PC-9 (cell line): ENCODE measurements around the gene ID2. TPM values are rescaled to one million over a fixed set of nuclear protein-coding genes. Genes with fewer than 3 reads are reported as not detected.

Source experiments
- BruUV-seq: library from RNA; stranded (reverse); fragments of 400-500 nt; replicated peaks from 2 replicates; lab custom pipeline; 2021; lab: Mats Ljungman, UMichigan
- CTCF ChIA-PET: fragments of 300-600 bp; sonication (Branson Sonifier 250); formaldehyde crosslinking; loops from one replicate; lab custom pipeline; 2022; ENCODE audit warnings: antibody characterized with exemption; lab: Charles Lee
- POLR2A ChIA-PET: fragments of 300-600 bp; sonication (Branson Sonifier 250); formaldehyde crosslinking; loops from one replicate; lab custom pipeline; 2022; ENCODE audit warnings: antibody characterized with exemption; ENCODE audit not compliant: unreplicated experiment; lab: Charles Lee
- DNase-seq, 2 experiments: peaks; one replicate each; pipeline versions ENCODE4 v3.0.0 to v3.0.0-alpha.2; 2015 to 2022; ENCODE audit warnings: mixed read lengths in 1 of 2
- H2AFZ ChIP-seq: fragments of 200-600 bp; sonication (generic); 2 replicates; pipeline ENCODE4 v1.8.1; 2017; ENCODE audit warnings: antibody characterized with exemption
- H3F3A ChIP-seq: fragments of 200-600 bp; sonication (generic); 2 replicates; pipeline ENCODE4 v1.8.1; 2017; ENCODE audit warnings: antibody characterized with exemption, mild to moderate bottlenecking, low read depth; ENCODE audit not compliant: insufficient read depth
- H3K27ac ChIP-seq: fragments of 200-600 bp; sonication (generic); 2 replicates; pipeline ENCODE4 v1.6.1; 2016; ENCODE audit warnings: mixed run types
- H3K27me3 ChIP-seq: fragments of 200-600 bp; sonication (generic); 2 replicates; pipeline ENCODE4 v1.6.1; 2016; ENCODE audit warnings: low read depth, mixed run types; ENCODE audit not compliant: insufficient read depth
- H3K36me3 ChIP-seq: fragments of 200-600 bp; sonication (generic); 2 replicates; pipeline ENCODE4 v1.6.1; 2016; ENCODE audit warnings: low read depth, mixed run types
- H3K4me1 ChIP-seq: fragments of 200-600 bp; sonication (generic); replicated peaks from 2 replicates; pipeline ENCODE4 v1.6.1; 2016; ENCODE audit warnings: mixed run types; ENCODE audit not compliant: insufficient read depth
- H3K4me2 ChIP-seq: fragments of 200-600 bp; sonication (generic); 2 replicates; pipeline ENCODE4 v1.6.1; 2017; ENCODE audit warnings: mixed run types
- H3K4me3 ChIP-seq: fragments of 200-600 bp; sonication (generic); 2 replicates; pipeline ENCODE4 v1.6.1; 2016; ENCODE audit warnings: mixed run types
- H3K79me2 ChIP-seq: fragments of 200-600 bp; sonication (generic); 2 replicates; pipeline ENCODE4 v1.6.1; 2017; ENCODE audit warnings: low read depth, mixed run types
- H3K9me2 ChIP-seq: fragments of 200-600 bp; sonication (generic); 2 replicates; pipeline ENCODE4 v1.8.1; 2017; ENCODE audit warnings: mild to moderate bottlenecking; ENCODE audit not compliant: insufficient read depth
- H3K9me3 ChIP-seq: fragments of 200-600 bp; sonication (generic); 2 replicates; pipeline ENCODE4 v1.8.1; 2016; ENCODE audit warnings: low read depth; ENCODE audit not compliant: insufficient read depth
- H4K20me1 ChIP-seq: fragments of 200-600 bp; sonication (generic); 2 replicates; pipeline ENCODE4 v1.8.1; 2017; ENCODE audit not compliant: insufficient read depth
- EZH2 ChIP-seq: fragments of 200-600 bp; sonication (generic); IDR thresholded peaks from 2 replicates; pipeline ENCODE4 v1.8.0; 2017; ENCODE audit warnings: antibody characterized with exemption, low read depth
- intact Hi-C: fragments of 100-400 bp; cut with micrococcal nuclease; formaldehyde crosslinking; loops from one replicate; pipeline ENCODE4 v1.10.0; 2022; ENCODE audit not compliant: unreplicated experiment
- total RNA-seq: library from RNA; stranded (reverse); gene quantifications from 2 replicates; pipeline ENCODE4 v1.2.3, GENCODE V29; 2021
- TF ChIP-seq, protein P1 (sequence below): fragments of 200-600 bp; sonication (generic); conservative IDR thresholded peaks from 2 replicates; pipeline ENCODE4 v1.6.1; 2017; ENCODE audit warnings: mixed run types, antibody characterized with exemption, mild to moderate bottlenecking, moderate library complexity

ID2 gene
- total RNA-seq, 1 experiment from 2014 or later, result 0.61 TPM

DNA sequence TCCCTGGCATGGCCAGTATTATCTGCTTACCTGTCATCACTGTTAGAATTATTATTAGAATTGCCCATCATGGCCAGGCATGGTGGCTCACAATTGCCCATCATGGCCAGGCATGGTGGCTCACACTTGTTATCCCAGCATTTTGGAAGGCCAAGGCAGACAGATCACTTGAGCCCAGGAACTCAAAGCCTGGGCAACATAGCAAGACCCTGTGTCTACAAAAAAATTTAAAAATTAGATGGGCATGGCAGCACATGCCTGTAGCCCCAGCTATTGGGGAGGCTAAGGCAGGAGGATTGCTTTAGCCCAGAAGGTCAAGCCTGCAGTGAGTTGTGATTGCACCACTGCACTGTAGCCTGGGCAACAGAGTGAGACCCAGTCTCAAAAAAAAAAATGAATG lies 27.4 kb upstream of the ID2 start:
- no peak overlapping the region for H3K27ac ChIP-seq
- no TSS peak for BruUV-seq
- peaks cover 86% of the 10 kb centered on the region for H3K27me3 ChIP-seq
- H2AFZ ChIP-seq, result no peak overlapping the region
- no peak overlapping the region for H3K4me3 ChIP-seq
- ChIA-PET CTCF (no interaction called here), POLR2A (no interaction called here)
- H3K36me3 ChIP-seq, result no peaks in the 10 kb centered on the region
- H3K9me3 ChIP-seq, result no peaks in the 10 kb centered on the region
- peaks cover 4% of the 10 kb centered on the region for H3F3A ChIP-seq
- no peak overlapping the region for H3K4me2 ChIP-seq
- TF ChIP-seq, protein P1, sequence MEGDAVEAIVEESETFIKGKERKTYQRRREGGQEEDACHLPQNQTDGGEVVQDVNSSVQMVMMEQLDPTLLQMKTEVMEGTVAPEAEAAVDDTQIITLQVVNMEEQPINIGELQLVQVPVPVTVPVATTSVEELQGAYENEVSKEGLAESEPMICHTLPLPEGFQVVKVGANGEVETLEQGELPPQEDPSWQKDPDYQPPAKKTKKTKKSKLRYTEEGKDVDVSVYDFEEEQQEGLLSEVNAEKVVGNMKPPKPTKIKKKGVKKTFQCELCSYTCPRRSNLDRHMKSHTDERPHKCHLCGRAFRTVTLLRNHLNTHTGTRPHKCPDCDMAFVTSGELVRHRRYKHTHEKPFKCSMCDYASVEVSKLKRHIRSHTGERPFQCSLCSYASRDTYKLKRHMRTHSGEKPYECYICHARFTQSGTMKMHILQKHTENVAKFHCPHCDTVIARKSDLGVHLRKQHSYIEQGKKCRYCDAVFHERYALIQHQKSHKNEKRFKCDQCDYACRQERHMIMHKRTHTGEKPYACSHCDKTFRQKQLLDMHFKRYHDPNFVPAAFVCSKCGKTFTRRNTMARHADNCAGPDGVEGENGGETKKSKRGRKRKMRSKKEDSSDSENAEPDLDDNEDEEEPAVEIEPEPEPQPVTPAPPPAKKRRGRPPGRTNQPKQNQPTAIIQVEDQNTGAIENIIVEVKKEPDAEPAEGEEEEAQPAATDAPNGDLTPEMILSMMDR, result no peak
- no peak for TF ChIP-seq EZH2
- no peaks in the 10 kb centered on the region for H3K79me2 ChIP-seq
- no peak for DNase-seq
- H3K4me1 ChIP-seq, result no peaks in the 10 kb centered on the region
- intact Hi-C loops, result no loop called here
- no peaks in the 10 kb centered on the region for H4K20me1 ChIP-seq
- no peaks in the 10 kb centered on the region for H3K9me2 ChIP-seq

DNA sequence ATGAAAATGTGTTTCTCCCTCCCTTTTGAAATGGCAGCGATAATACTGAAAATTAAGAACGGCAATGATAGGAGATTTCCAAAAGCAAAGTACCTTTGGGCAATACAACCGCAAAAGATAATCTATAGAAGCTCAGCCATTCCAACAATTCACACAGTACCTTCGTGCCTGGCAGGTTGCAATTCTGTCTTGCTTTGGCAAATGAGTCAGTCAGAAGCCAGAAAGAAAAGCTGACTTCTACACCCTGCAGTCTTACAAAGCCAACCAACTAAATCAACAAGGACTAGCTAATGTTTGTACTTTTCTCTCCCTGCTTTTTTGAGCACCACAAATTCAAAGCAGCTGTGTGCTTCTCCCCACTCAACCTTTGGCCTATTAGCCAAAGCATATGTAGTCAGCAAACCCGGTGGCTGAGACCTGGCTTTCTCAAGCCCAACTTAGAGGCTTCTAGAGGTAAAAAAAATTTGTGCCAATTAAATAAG lies 25.7 kb upstream of the ID2 start:
- TF ChIP-seq, protein P1, result no peak
- no peak for TF ChIP-seq EZH2
- H3K79me2 ChIP-seq, result no peaks in the 10 kb centered on the region
- BruUV-seq, result no TSS peak
- POLR2A ChIA-PET, result no interaction called here
- H3K4me1 ChIP-seq, result no peaks in the 10 kb centered on the region
- H3K9me2 ChIP-seq, result no peaks in the 10 kb centered on the region
- H4K20me1 ChIP-seq, result no peaks in the 10 kb centered on the region
- intact Hi-C loops, result no loop called here
- CTCF ChIA-PET, result no interaction called here
- no peaks in the 10 kb centered on the region for H3F3A ChIP-seq
- DNase-seq, result no peak
- H3K9me3 ChIP-seq, result no peaks in the 10 kb centered on the region
- H3K27me3 ChIP-seq, result peaks cover 94% of the 10 kb centered on the region
- no peak overlapping the region for H3K27ac ChIP-seq
- no peak overlapping the region for H2AFZ ChIP-seq
- no peak overlapping the region for H3K4me2 ChIP-seq
- no peaks in the 10 kb centered on the region for H3K36me3 ChIP-seq
- H3K4me3 ChIP-seq, result no peak overlapping the region

DNA sequence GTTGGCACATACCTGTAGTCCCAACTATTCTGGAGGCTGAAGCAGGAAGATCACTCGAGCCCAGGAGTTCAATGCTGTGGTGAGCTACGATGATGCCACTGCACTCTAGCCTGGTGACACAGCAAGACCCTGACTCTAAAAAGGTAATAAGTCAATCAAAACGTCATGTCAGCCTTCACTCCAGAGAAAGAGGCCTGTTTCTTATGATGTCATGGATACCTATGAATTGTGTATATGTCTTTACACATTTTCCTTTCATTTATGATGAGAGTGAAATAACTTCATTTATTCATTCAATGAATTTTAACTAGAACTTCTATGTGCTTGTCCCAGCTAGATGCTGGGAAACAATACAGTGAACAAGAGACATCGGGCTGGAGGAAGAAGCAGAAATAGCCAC lies 25.0 kb upstream of the ID2 start:
- no peaks in the 10 kb centered on the region for H3K9me2 ChIP-seq
- H3K27me3 ChIP-seq, result peaks cover 95% of the 10 kb centered on the region
- no peak overlapping the region for H3K27ac ChIP-seq
- BruUV-seq, result no TSS peak
- H2AFZ ChIP-seq, result no peak overlapping the region
- no peak for DNase-seq
- H3K79me2 ChIP-seq, result no peaks in the 10 kb centered on the region
- H3F3A ChIP-seq, result no peaks in the 10 kb centered on the region
- H3K36me3 ChIP-seq, result no peaks in the 10 kb centered on the region
- CTCF ChIA-PET, result no interaction called here
- no peak overlapping the region for H3K4me3 ChIP-seq
- no peaks in the 10 kb centered on the region for H3K4me1 ChIP-seq
- intact Hi-C loops, result no loop called here
- TF ChIP-seq, protein P1, result no peak
- no peak for TF ChIP-seq EZH2
- no peak overlapping the region for H3K4me2 ChIP-seq
- no peaks in the 10 kb centered on the region for H4K20me1 ChIP-seq
- H3K9me3 ChIP-seq, result no peaks in the 10 kb centered on the region
- POLR2A ChIA-PET, result no interaction called here
